GM12801 (cell line): ENCODE results near the gene MMP27.

Experiments used
- TF ChIP-seq, protein P1 (sequence below): IDR thresholded peaks from one replicate; pipeline ENCODE4 v1.5.1; 2011; ENCODE audit warnings: control low read depth; ENCODE audit not compliant: insufficient read length; ENCODE audit errors: extremely low read depth

MMP27 gene

DNA sequence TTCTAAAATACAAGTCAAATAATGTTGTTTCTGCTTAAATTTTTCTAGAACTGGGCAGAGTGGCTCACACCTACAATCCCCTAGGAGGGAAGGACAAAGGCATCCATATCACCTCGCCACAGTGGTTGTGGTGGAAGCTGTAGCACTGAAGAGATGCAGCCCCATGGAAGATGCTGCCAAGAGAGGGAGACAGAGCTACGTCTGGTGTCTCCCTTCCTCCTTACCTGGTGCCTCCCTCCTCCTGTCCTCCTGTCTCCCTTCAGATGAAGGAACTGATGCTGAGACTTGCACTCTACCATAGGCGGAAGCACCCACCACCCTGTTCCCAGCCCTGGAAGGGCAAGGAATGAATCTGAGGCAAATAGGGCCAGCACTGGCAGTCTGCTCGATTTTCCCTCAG, 22.3 kb downstream of the MMP27 start:
- TF ChIP-seq, protein P1, sequence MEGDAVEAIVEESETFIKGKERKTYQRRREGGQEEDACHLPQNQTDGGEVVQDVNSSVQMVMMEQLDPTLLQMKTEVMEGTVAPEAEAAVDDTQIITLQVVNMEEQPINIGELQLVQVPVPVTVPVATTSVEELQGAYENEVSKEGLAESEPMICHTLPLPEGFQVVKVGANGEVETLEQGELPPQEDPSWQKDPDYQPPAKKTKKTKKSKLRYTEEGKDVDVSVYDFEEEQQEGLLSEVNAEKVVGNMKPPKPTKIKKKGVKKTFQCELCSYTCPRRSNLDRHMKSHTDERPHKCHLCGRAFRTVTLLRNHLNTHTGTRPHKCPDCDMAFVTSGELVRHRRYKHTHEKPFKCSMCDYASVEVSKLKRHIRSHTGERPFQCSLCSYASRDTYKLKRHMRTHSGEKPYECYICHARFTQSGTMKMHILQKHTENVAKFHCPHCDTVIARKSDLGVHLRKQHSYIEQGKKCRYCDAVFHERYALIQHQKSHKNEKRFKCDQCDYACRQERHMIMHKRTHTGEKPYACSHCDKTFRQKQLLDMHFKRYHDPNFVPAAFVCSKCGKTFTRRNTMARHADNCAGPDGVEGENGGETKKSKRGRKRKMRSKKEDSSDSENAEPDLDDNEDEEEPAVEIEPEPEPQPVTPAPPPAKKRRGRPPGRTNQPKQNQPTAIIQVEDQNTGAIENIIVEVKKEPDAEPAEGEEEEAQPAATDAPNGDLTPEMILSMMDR, result no peak

DNA sequence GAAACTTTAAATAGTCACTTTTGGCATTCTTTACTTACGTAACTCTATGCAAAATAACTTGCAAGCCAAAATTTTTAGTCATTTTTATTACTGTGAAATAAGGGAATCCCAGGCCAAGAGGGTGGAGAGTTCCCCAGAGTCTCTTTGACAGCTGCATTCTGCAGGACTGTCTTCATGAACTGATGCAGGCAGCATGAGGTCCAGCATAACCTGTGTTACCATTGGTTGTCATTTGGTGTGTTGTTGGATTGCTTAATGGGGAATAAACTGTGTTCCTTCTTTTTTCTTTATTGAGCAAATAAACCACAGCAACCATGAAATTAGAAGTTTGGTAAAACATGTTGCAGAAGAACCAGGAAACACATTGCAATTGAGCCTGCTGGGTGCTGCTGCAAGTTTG, 24.6 kb downstream of the MMP27 start:
- TF ChIP-seq, protein P1, result no peak

DNA sequence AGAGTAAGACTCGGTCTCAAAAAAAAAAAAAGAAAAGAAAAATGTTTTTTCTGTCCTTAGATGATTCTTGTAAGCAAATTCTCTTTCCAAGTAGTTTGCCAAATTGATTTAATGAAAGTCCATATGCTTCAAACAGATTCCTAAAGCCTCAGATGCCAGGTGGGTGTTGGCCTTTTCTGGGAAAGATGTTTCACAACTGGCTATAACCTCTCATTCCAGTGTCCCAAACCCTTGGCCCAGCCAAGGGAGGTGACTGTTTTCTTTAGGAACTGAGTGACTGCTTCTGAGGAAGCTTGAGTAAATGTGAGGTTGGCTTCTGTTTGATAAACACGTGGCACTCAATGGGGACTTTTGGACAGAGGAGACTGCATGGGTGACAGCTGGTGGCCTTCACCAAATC, 27.5 kb downstream of the MMP27 start:
- TF ChIP-seq, protein P1, result no peak

DNA sequence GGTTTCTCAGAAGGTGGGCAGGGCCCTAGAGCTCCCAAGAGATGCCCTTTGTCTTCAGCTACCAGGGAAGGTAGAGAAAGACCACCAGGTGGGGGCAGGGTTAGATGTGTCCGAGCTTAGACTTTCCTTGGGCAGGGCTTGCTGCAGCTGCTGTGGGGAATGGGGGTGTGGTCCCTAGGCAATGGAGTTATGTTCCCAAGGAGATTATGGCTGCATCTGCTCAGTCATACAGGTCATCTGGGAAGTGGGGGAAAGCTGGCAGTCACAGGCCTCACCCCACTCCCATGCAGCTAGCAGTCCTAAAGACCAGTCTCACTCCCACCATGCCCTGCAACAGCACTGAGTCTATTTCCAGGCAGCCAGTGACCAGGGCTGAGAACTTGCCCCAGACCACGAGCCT, 29.5 kb downstream of the MMP27 start:
- TF ChIP-seq, protein P1, result no peak

DNA sequence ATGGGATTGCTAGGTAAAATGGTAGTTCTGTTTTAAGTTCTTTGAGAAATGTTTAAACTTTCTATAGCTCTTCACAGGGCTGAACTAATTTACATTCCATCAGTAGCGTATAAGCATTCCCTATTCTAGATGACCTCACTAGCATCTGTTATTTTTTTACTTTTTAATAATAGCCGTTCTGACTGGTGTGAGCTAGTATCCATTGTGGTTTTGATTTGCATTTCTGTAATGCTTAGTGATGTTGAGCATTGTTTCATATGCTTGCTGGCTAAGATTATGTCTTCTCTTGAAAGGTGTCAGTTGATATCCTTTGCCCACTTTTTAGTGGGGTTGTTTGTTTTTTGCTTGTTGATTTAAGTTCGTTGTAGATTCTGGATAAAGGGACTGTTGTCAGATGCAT, 35.9 kb downstream of the MMP27 start:
- TF ChIP-seq, protein P1, result no peak

DNA sequence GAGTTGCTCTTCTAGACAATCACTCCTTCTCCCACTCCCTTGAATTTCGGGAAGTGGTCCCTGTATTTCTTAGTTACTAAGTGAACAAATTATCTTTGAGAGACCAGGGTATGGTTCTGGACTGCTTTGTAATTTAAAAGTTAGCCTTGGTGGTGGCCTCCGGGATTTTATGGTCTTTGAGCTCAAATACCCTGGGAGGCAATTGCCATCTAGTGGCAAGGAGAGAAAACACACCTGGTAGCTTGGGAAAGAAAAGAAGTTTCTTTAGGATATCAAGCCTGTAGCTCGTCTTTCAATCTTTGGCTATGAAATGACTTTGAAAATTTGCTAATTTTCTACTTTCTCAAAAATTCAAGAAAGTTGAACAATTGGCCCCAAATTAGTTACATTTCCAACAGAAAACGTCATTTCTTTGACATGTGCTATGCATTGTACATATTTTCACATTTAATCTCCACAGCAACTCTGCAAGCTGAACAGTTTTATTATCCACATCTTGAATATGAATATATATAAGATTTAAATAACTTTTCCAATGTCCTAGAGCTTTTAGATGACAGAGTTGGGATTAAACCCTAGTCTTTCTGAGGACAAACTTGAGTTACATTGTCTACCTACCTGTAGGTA, 39.1 kb downstream of the MMP27 start:
- TF ChIP-seq, protein P1, result no peak

DNA sequence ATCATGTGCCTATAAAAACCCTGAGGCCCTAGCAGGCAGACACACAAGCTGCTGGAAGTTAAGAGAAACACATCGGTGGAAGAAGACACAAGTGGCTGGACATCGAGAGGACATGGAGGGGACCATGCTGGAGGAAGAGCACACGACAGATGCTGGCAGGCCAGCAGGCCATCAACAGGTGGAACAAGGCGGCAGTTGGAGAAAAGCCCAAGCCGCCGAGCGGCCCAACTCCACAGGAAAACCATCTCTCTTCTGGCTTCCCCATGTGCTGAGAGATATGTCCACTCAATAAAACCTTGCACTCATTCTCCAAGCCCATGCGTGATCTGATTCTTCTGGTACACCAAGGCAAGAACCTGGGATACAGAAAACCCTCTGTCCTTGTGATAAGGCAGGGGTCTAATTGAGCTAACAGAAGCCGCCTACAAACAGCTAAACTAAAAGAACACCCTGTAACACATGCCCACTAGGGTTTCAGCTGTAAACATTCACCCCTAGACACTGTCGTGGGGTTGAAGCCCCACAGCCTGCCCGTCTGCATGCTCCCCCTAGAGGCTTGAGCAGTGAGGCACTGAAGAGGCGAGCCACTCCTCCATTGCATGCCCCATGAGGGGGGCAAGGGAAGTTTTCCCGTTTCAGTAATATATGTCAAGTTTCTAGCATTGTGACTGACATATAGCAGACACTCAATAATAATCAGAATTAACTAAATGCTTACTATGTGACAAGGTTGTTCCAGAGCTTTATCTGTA, 41.4 kb downstream of the MMP27 start:
- TF ChIP-seq, protein P1, result no peak
